Activated T-cell treated with anti-CD3 and anti-CD28 coated beads, Interleukin-2, amount 50 U/mL, for 24 hours (primary cell): Measurements from ENCODE around the gene ID2.

Experiments used
- DNase-seq: peaks from one replicate; pipeline ENCODE4 v3.0.0-alpha.2; 2020
- H3K27ac Mint-ChIP-seq: 2 replicates; pipeline ENCODE4 v1.8.0; 2020; ENCODE audit warnings: mild to moderate bottlenecking, mixed read lengths
- H3K27me3 Mint-ChIP-seq: 2 replicates; pipeline ENCODE4 v1.8.0; 2020; ENCODE audit warnings: mixed read lengths
- H3K36me3 Mint-ChIP-seq: 2 replicates; pipeline ENCODE4 v1.8.0; 2020; ENCODE audit warnings: low read depth, mixed read lengths
- H3K4me1 Mint-ChIP-seq: 2 replicates; pipeline ENCODE4 v1.8.0; 2020; ENCODE audit warnings: low read depth, mixed read lengths
- H3K4me3 Mint-ChIP-seq: 2 replicates; pipeline ENCODE4 v1.8.0; 2020; ENCODE audit warnings: mild to moderate bottlenecking, moderate library complexity, mixed read lengths
- H3K9me3 Mint-ChIP-seq: 2 replicates; pipeline ENCODE4 v1.8.0; 2020; ENCODE audit warnings: mixed read lengths

The ID2 gene

DNA sequence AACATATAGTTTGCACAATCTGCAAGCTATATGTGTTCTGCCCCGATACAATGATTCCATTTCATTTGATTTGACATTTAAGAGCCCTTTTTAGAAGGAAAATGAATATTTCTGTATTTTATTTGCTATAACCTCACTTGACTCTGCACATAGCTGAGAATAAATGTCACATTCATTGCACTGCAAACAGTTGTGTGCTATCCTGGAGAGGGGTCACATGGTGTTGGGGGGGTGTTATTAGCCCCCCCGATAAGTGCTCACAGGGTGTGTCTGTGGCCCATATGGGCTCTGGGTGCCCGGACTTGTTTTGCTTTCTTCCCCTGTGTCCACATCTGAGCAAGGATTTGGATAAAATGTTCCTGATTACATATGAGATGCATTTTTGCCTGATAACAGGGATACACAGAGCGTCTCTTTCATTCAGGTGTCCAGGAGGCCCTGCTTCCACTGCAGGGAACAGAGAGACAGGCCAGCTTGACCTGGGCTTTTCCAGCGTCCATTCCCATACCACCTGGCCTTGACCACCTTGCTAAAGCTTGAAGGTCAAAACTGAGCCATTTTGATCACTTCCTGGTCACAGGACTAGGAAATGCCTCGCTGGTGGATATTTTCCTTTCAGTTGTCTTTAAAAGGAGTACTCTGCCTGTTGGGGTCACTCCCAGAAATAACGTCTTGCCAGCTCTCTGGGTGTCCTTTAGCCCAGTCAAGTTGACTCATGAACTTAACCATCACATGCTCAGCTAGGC lies 38.4 kb upstream of the ID2 start:
- Mint-ChIP-seq H3K9me3 (no peaks in the 10 kb centered on the region), H3K27me3 (no peaks in the 10 kb centered on the region), H3K36me3 (no peaks in the 10 kb centered on the region), H3K4me3 (no peak overlapping the region), H3K27ac (no peak overlapping the region), H3K4me1 (peaks cover 1% of the 10 kb centered on the region)
- DNase-seq, result no peak

GRCh38 chr2:8643996-8644356 lies 37.9 kb upstream of the ID2 start:
- Mint-ChIP-seq H3K9me3 (no peaks in the 10 kb centered on the region), H3K27ac (no peak overlapping the region), H3K4me1 (peaks cover 1% of the 10 kb centered on the region), H3K36me3 (no peaks in the 10 kb centered on the region), H3K4me3 (no peak overlapping the region), H3K27me3 (no peaks in the 10 kb centered on the region)
- no peak for DNase-seq

- Mint-ChIP-seq H3K9me3 (no peaks in the 10 kb centered on the region), H3K27ac (no peak overlapping the region), H3K4me3 (no peak overlapping the region), H3K36me3 (no peaks in the 10 kb centered on the region), H3K4me1 (peaks cover 1% of the 10 kb centered on the region), H3K27me3 (no peaks in the 10 kb centered on the region)
- no peak for DNase-seq
Measured at GRCh38 chr2:8644605-8645175, 37.2 kb upstream of the ID2 start.

DNA sequence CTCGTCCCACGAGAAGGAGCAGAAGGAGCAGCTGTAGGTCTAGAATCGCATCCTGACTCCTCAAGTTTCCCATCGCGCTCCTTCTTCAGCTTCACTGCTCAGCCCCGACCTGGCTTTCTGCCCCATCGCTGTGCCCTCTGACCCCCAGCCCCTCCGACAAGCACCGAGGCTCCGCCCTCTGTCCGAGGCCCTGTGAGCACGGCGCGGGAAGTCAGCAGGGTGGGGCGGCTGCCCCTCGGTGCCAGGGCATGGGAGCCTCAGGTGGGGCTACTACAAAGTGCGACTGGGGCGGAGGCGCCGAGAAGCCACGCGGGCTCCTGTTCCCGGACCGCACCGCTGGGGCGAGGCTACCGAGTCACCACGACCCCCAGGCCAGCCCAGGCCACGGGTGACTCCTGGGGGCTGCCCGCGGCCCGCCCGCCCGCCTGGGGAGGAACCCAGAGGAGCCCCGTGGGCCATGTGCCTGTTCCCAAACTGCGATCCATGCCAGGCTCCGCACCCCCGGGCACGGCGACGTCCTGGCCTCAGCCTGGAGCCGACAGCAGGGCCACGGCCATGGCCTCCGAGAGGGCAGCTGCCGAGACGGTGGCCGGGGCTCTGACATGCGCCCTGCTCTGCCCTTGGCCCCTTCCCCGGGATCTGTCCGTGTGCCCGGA lies 36.6 kb upstream of the ID2 start:
- no peak for DNase-seq
- Mint-ChIP-seq H3K4me3 (no peak overlapping the region), H3K9me3 (no peaks in the 10 kb centered on the region), H3K36me3 (no peaks in the 10 kb centered on the region), H3K27ac (no peak overlapping the region), H3K4me1 (peaks cover 1% of the 10 kb centered on the region), H3K27me3 (no peaks in the 10 kb centered on the region)

DNA sequence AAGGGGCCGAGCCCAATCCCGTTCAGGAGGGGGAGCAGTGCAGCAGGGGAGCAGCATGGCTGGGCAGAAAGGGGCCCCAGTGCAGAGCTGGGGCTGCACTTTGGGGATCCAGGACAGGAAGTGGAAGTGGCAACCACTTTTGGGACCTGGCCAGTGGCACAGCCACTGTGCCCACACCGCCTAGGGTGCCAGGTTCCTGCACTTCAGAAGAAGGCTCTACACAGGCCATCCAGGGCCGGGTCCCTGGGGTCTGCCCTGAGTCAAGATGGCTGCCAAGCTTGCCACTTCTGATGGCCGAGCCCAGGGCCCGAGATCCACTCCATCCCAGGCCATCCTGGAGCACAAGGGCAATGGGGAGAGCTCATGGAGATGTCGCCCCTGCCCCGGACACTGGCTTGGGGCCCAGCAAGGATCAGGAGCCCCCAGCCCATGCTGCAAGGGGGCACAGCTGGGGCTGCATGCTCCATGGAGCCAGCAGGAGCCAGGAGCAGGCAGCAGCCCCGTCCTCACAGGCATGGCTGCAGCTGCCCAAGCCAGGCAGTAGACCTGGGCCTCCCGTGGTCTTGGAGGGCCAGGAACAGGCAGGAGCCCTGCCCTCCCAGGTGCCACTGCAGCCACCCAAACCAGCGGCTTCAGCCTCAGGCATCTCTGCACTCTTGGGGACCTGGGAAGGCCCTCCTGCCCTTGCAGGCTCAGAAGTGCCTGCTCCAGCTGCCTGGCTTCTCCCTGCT lies 35.0 kb upstream of the ID2 start:
- no peak for DNase-seq
- H3K27me3 Mint-ChIP-seq, result no peaks in the 10 kb centered on the region
- no peak overlapping the region for H3K27ac Mint-ChIP-seq
- no peak overlapping the region for H3K4me3 Mint-ChIP-seq
- no peaks in the 10 kb centered on the region for H3K36me3 Mint-ChIP-seq
- H3K4me1 Mint-ChIP-seq, result peaks cover 1% of the 10 kb centered on the region
- H3K9me3 Mint-ChIP-seq, result no peaks in the 10 kb centered on the region

DNA sequence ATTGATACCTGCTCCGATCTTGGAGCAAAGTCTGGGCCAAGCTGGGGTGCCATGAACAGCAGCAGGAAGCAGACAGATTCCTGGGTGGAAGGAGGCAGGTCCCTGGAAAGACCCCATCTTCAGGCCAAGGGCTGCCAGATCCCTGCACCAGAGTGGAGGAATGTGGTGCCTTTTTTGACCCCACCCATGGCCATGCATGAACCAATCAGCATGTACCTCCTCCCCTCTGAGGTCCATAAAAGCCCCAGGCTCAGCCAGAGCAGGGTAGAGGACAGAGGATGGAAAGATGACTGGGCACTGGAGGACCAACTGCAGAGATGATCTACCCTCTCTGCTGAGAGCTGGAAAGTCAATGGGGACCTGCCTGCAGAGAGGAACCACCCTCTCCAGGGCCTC lies 34.4 kb upstream of the ID2 start:
- Mint-ChIP-seq H3K27me3 (no peaks in the 10 kb centered on the region), H3K27ac (no peak overlapping the region), H3K9me3 (no peaks in the 10 kb centered on the region), H3K4me3 (no peak overlapping the region), H3K4me1 (peaks cover 1% of the 10 kb centered on the region), H3K36me3 (no peaks in the 10 kb centered on the region)
- DNase-seq, result no peak

DNA sequence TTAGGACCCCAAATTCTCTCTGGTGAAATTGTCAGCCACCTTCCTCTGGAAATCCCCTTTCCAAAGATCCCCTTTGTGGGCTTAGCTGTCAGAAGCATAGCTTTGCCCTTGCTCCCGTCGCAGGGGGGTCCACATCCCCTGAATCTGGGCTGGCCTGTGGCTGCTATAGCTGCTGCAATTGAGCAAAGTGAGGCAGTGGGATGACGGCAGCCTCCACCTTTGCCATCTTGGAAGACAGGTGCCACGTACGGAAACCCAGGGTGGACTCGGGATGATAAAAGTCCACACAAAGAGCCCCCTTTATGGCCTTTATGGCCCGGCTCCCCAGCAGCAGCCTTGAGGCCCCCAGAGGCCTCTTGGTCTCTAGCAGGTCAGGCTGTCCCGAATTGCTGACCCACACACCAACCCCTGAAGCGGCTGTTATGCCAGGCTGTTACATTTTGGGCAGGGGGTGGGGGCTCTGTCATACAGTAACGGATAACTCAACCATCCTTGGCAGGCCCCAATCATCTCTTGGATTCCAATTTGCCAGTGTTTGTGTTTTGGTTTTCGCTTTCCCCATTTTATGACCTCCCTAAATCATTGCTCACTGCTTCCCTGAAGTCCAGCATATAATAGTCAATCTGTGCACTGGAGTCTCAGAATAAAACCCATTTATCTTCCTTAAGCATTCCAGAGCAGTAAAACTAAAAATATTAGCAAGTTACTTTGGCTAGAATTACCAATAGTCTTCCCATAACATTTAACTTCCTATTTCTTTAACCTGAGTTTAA lies 33.2 kb upstream of the ID2 start:
- Mint-ChIP-seq H3K4me3 (no peak overlapping the region), H3K27me3 (no peaks in the 10 kb centered on the region), H3K9me3 (no peaks in the 10 kb centered on the region), H3K4me1 (peaks cover 1% of the 10 kb centered on the region), H3K27ac (no peak overlapping the region), H3K36me3 (no peaks in the 10 kb centered on the region)
- DNase-seq, result no peak

- no peak for DNase-seq
- Mint-ChIP-seq H3K4me3 (no peak overlapping the region), H3K27me3 (no peaks in the 10 kb centered on the region), H3K9me3 (no peaks in the 10 kb centered on the region), H3K36me3 (no peaks in the 10 kb centered on the region), H3K27ac (no peak overlapping the region), H3K4me1 (no peaks in the 10 kb centered on the region)
Measured at GRCh38 chr2:8649718-8650117, 32.1 kb upstream of the ID2 start.

DNA sequence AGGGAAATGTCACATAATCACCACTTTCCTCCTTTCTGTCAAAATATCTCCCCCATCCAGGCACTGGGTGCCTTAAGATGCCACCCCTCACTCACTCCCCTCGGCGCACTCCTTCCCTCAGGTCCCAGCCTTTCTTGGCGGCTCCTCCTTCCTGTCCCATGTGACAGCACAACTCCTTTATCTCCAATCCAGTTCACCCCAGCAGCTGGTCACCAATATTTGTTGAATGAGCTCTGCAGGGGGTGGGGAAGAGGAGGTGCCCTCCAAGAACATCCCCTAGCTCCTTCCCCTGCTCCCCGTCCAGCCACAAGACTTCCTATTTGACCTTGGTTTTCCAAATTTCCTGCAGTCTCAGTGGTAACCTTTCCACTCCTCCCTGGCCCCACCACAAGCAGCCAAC lies 31.6 kb upstream of the ID2 start:
- DNase-seq, result no peak
- Mint-ChIP-seq H3K4me3 (no peak overlapping the region), H3K27me3 (no peaks in the 10 kb centered on the region), H3K27ac (no peak overlapping the region), H3K9me3 (no peaks in the 10 kb centered on the region), H3K4me1 (no peaks in the 10 kb centered on the region), H3K36me3 (no peaks in the 10 kb centered on the region)

- Mint-ChIP-seq H3K27me3 (peaks cover 7% of the 10 kb centered on the region), H3K4me3 (no peak overlapping the region), H3K36me3 (no peaks in the 10 kb centered on the region), H3K27ac (no peak overlapping the region), H3K4me1 (peaks cover 15% of the 10 kb centered on the region), H3K9me3 (no peaks in the 10 kb centered on the region)
- peak; percentile 13 for DNase-seq
Measured at GRCh38 chr2:8652774-8653426, 29.0 kb upstream of the ID2 start.

GRCh38 chr2:8653485-8653884 lies 28.4 kb upstream of the ID2 start:
- Mint-ChIP-seq H3K36me3 (no peaks in the 10 kb centered on the region), H3K9me3 (no peaks in the 10 kb centered on the region), H3K4me3 (no peak overlapping the region), H3K27ac (no peak overlapping the region), H3K27me3 (peaks cover 7% of the 10 kb centered on the region), H3K4me1 (peaks cover 15% of the 10 kb centered on the region)
- DNase-seq, result no peak

- peak; percentile 9 for DNase-seq
- no peak overlapping the region for H3K27ac Mint-ChIP-seq
- H3K9me3 Mint-ChIP-seq, result no peaks in the 10 kb centered on the region
- H3K27me3 Mint-ChIP-seq, result peaks cover 7% of the 10 kb centered on the region
- H3K4me3 Mint-ChIP-seq, result no peak overlapping the region
- no peaks in the 10 kb centered on the region for H3K36me3 Mint-ChIP-seq
- H3K4me1 Mint-ChIP-seq, result peaks cover 15% of the 10 kb centered on the region
Measured at GRCh38 chr2:8654041-8654440, 27.8 kb upstream of the ID2 start.

- Mint-ChIP-seq H3K9me3 (no peaks in the 10 kb centered on the region), H3K27me3 (peaks cover 7% of the 10 kb centered on the region), H3K4me3 (no peak overlapping the region), H3K36me3 (no peaks in the 10 kb centered on the region), H3K4me1 (peaks cover 15% of the 10 kb centered on the region), H3K27ac (no peak overlapping the region)
- no peak for DNase-seq
Measured at GRCh38 chr2:8654483-8654882, 27.4 kb upstream of the ID2 start.

DNA sequence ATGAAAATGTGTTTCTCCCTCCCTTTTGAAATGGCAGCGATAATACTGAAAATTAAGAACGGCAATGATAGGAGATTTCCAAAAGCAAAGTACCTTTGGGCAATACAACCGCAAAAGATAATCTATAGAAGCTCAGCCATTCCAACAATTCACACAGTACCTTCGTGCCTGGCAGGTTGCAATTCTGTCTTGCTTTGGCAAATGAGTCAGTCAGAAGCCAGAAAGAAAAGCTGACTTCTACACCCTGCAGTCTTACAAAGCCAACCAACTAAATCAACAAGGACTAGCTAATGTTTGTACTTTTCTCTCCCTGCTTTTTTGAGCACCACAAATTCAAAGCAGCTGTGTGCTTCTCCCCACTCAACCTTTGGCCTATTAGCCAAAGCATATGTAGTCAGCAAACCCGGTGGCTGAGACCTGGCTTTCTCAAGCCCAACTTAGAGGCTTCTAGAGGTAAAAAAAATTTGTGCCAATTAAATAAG lies 25.7 kb upstream of the ID2 start:
- no peak for DNase-seq
- peaks cover 15% of the 10 kb centered on the region for H3K4me1 Mint-ChIP-seq
- peaks cover 9% of the 10 kb centered on the region for H3K27me3 Mint-ChIP-seq
- no peaks in the 10 kb centered on the region for H3K36me3 Mint-ChIP-seq
- H3K4me3 Mint-ChIP-seq, result no peak overlapping the region
- no peaks in the 10 kb centered on the region for H3K9me3 Mint-ChIP-seq
- H3K27ac Mint-ChIP-seq, result no peak overlapping the region
